Measurements from ENCODE around the gene TMED10.
"Not testable (repeated sequence)": the region's sequence is repeated elsewhere in the genome, so short reads cannot be mapped to it uniquely, and the experiment has no call there.

TMED10 gene

DNA sequence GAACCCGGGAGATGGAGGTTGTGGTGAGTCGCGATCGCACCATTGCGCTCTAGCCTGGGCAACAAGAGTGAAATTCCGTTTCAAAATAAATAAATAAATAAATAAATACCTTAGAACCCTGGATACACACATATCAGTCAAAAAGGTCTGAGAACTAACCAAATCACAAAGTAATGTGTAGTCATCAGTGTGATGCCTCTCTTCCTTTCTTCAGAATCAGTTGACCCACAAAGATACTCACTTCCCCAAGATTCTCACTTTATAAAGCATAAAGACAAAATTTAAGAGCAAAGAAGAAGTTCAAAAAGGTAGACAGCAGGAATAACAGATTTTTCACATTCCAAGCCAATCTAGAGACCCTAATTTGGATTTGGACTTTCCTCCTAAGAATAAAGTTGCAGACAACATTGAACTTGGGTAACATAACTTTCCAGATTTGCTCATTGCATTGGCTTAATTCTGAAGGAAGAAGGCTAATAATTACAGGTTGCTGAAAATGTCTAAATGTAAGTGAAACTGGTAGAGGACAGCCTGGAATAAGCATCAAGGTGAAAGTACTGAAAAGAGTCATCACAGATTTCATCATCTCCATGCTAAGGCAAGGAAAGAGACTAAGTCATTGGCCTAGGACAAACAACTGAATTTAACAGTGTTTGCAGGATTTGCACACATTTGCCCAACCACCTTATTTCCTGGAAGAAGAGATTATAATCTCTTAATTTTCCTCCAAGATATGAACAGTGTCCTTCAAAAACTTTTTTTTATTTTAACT lies 17.4 kb downstream of the TMED10 start:
- H3K4me3 ChIP-seq (ENCODE audit: low read depth, low read length) = no peak overlapping the region

DNA sequence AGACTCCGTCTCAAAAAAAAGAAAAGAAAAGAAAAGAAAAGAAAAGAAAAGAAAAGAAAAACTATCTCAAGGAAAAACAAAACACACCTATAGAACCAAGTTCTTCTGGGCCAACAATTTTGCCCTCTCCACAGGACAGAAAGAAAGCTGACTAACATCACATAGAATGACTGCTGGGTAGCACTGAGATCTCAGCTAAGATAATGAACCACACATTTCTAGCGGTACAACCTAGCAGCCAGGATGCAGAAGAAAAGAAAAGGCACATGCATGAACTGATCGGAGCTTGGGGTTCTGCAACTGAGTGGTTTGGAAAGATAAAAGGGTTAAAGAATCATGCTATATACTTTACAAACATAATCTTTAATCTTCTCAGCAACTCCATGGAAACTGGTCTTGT lies 19.5 kb downstream of the TMED10 start:
- TF ChIP-seq, protein P1, sequence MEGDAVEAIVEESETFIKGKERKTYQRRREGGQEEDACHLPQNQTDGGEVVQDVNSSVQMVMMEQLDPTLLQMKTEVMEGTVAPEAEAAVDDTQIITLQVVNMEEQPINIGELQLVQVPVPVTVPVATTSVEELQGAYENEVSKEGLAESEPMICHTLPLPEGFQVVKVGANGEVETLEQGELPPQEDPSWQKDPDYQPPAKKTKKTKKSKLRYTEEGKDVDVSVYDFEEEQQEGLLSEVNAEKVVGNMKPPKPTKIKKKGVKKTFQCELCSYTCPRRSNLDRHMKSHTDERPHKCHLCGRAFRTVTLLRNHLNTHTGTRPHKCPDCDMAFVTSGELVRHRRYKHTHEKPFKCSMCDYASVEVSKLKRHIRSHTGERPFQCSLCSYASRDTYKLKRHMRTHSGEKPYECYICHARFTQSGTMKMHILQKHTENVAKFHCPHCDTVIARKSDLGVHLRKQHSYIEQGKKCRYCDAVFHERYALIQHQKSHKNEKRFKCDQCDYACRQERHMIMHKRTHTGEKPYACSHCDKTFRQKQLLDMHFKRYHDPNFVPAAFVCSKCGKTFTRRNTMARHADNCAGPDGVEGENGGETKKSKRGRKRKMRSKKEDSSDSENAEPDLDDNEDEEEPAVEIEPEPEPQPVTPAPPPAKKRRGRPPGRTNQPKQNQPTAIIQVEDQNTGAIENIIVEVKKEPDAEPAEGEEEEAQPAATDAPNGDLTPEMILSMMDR (IDR thresholded peaks at IDR 0.05; ENCODE audit: low read depth, low read length) = no peak
- Histone ChIP-seq H3K27me3 (ENCODE audit: insufficient read depth, low read depth, severe bottlenecking) (no peaks in the 10 kb centered on the region), H3K9me3 (ENCODE audit: severe bottlenecking) (no peaks in the 10 kb centered on the region), H3K4me3 (ENCODE audit: low read depth, low read length) (no peak overlapping the region), H3K36me3 (peaks cover 13% of the 10 kb centered on the region), H3K27ac (no peak overlapping the region)
- no peak for DNase-seq

More for the DNA sequence above, 17.4 kb downstream of the TMED10 start:
- TF ChIP-seq, protein P1 (IDR thresholded peaks at IDR 0.05; ENCODE audit: low read depth, low read length) = no peak
- H3K36me3 ChIP-seq = peaks cover 11% of the 10 kb centered on the region
- no peaks in the 10 kb centered on the region for H3K9me3 ChIP-seq (ENCODE audit: severe bottlenecking)
- no peak overlapping the region for H3K27ac ChIP-seq
- H3K27me3 ChIP-seq (ENCODE audit: insufficient read depth, low read depth, severe bottlenecking) = no peaks in the 10 kb centered on the region
- no peak for DNase-seq

DNA sequence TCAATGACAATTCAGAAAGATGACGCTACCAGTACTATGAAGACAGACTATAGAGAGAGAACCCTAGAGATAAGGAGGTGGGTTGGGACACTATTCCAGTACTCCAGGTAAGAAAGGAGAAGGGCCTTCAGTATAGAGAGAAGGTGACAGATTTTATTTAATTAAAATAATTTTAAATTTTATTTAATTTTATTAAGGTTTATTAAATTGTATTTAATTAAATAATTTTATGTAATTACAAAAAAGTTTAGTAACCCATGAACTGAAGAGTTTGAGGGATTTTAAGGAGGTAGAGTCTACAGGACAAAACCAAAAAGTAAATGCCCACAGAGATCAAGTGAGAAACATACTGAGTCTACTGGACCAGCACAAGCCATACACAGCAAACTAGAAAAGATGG lies 20.3 kb downstream of the TMED10 start:
- Histone ChIP-seq H3K9me3 (ENCODE audit: severe bottlenecking) (no peaks in the 10 kb centered on the region), H3K4me3 (ENCODE audit: low read depth, low read length) (no peak overlapping the region), H3K36me3 (peaks cover 19% of the 10 kb centered on the region), H3K27ac (no peak overlapping the region), H3K27me3 (ENCODE audit: insufficient read depth, low read depth, severe bottlenecking) (no peaks in the 10 kb centered on the region)
- DNase-seq = no peak
- TF ChIP-seq, protein P1 (IDR thresholded peaks at IDR 0.05; ENCODE audit: low read depth, low read length) = no peak

DNA sequence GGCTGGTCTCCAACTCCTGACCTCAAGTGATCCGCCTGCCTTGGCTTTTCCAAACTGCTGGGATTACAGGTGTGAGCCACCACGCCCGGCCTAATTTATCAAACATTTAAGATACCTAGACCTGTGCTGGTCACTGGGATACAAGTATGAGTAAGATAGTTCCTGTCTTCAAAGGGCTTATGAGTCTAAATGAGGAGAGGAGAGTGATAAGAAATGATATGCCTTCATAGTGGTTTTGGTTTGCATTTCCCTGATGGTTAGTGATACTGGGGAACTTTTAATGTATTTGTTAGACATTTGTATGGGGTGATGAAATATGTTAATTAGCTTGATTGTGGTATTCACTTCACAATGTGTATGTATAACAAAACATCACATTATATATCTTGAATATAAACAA lies 21.2 kb downstream of the TMED10 start:
- no peaks in the 10 kb centered on the region for H3K9me3 ChIP-seq (ENCODE audit: severe bottlenecking)
- TF ChIP-seq, protein P1 (IDR thresholded peaks at IDR 0.05; ENCODE audit: low read depth, low read length) = no peak
- H3K36me3 ChIP-seq = peaks cover 25% of the 10 kb centered on the region
- no peaks in the 10 kb centered on the region for H3K27me3 ChIP-seq (ENCODE audit: insufficient read depth, low read depth, severe bottlenecking)
- H3K4me3 ChIP-seq (ENCODE audit: low read depth, low read length) = no peak overlapping the region
- no peak for DNase-seq
- H3K27ac ChIP-seq = no peak overlapping the region

DNA sequence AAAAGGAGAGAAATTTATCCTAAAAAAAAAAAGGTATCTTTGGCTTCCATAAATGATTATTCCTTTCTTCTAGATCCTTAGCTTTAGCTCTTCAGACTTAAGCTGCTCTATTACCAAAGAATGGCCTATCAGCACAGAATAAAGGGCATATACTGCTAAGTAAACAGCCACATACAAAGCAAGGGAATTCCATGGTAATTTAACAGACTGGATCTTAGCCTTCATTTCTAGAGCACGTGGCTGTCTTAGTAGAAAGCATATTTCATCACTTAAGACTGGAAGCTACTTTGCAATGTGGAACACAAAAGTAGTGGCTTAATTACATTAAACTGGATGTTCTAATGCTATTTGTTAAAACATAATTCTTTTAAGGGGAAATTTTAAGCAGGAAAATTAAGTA lies 23.1 kb downstream of the TMED10 start:
- H3K27me3 ChIP-seq (ENCODE audit: insufficient read depth, low read depth, severe bottlenecking) = no peaks in the 10 kb centered on the region
- H3K9me3 ChIP-seq (ENCODE audit: severe bottlenecking) = no peaks in the 10 kb centered on the region
- TF ChIP-seq, protein P1 (IDR thresholded peaks at IDR 0.05; ENCODE audit: low read depth, low read length) = no peak
- peaks cover 33% of the 10 kb centered on the region for H3K36me3 ChIP-seq
- H3K27ac ChIP-seq = no peak overlapping the region
- H3K4me3 ChIP-seq (ENCODE audit: low read depth, low read length) = no peak overlapping the region
- DNase-seq = no peak

DNA sequence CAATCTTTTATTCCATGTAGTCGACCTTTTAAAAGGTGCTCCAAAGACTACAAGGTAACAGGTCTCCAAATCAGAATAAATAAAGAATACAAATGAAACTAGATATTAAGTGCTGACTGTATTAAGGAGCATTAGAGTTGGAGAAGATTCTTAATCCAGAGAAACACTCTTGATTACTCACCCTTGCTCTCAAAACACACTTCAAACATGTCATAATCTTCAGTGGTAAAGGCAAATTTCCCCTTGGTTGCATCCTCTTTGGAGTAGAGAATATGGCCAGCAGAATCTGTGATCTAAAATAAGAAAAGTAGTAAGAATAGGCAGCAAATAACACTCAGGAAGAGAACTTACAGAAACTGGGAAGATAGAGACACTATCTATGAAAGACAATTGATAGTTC lies 24.6 kb downstream of the TMED10 start:
- no peaks in the 10 kb centered on the region for H3K9me3 ChIP-seq (ENCODE audit: severe bottlenecking)
- H3K27ac ChIP-seq = no peak overlapping the region
- H3K27me3 ChIP-seq (ENCODE audit: insufficient read depth, low read depth, severe bottlenecking) = no peaks in the 10 kb centered on the region
- no peak overlapping the region for H3K4me3 ChIP-seq (ENCODE audit: low read depth, low read length)
- peaks cover 37% of the 10 kb centered on the region for H3K36me3 ChIP-seq
- TF ChIP-seq, protein P1 (IDR thresholded peaks at IDR 0.05; ENCODE audit: low read depth, low read length) = no peak
- no peak for DNase-seq

DNA sequence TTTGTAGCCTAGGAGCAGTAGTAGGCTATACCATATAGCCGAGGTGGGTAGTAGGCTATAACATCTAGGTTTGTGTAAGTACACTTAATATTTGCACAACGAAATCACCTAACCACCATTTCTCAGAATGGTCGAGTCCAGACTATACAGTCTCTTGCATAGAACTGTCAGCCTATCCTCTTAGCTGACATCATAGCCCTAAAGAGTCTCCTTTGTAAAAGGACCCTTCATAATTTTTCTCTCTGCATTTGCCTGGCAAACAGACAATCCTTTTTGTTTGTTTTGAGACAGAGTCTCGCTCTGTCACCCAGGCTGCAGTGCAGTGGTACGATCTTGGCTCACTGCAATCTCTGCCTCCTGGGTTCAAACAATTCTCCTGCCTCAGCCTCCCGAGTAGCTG lies 25.8 kb downstream of the TMED10 start:
- H3K27me3 ChIP-seq (ENCODE audit: insufficient read depth, low read depth, severe bottlenecking); H3K4me3 ChIP-seq (ENCODE audit: low read depth, low read length); H3K27ac ChIP-seq; DNase-seq; H3K9me3 ChIP-seq (ENCODE audit: severe bottlenecking): not testable (repeated sequence)
- peaks cover 46% of the 10 kb centered on the region for H3K36me3 ChIP-seq
